HT-29 (cell line): ENCODE data around the gene FAM83D. TPM values are rescaled to one million over a fixed set of nuclear protein-coding genes. Genes with fewer than 3 reads are reported as not detected.

Experiments
- DNase-seq: peaks from one replicate; pipeline ENCODE4 v3.0.0-alpha.2; 2015; ENCODE audit warnings: low spot score
- total RNA-seq: library from RNA; depleted of rRNA; stranded (reverse); fragments of >200 nt; shearing (Covaris generic); gene quantifications from 2 replicates; pipeline ENCODE4 v1.2.3, GENCODE V29; 2014

The FAM83D gene
- total RNA-seq, 1 experiment from 2014 or later: 90.6 TPM

DNA sequence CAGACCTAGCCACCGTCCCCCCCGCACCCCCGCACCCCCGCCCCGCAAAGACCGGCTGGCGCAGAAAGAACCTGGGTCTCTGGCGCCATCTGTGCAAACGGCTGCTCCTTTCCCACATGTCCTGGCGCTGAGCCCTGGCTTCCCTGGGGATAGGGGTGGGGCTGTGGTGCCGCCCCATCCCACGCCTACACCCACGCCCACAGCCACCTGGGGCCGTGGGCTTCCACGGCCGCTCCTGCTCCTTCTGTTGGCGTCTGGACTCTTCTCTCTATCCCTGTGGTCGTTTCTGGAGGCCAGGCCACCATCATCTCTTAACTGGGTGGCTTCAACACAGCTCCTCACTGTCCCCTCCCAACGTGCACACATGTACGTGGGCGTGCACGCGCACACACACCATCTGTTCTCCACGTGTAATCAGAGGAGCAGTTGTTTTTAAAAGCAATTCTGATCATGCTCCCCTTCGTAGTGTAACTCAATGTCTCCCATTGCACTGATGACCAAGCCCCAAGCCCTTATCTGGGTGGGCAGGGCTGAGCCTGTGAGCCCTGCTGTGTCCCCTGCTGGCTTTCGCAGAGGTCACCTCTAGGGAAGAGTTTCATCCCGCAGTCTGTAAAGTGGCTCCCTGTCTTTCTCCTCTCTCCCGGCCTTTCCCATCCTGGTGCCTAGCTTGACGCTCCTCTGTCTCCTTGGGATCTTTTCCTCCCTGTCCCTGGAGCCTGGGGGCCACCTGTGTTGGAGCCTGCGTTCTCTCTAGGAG lies 31.9 kb upstream of the FAM83D start:
- DNase-seq: no peak

GRCh38 chr20:38895098-38895949 lies 30.9 kb upstream of the FAM83D start:
- DNase-seq: no peak

- no peak for DNase-seq
These were observed 30.1 kb upstream of the FAM83D start for GRCh38 chr20:38896009-38896594.

DNA sequence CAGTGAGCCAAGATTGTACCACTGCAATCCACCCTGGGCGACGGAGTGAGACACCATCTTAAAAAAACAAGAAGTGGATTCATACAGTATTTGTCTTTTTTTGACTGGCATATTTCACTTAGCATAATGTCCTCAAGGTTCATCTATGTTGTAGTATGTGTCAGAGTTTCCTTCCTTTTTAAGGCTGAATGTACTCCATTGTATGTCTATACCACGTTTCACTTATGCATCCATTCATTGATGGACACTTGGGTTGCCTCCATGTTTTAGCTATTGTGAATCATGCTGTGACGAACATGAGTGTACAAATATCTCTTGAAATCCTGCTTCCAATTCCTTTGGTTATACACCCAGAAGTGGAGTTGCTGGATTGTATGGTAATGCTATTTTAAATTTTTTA lies 28.9 kb upstream of the FAM83D start:
- no peak for DNase-seq

GRCh38 chr20:38900606-38901005 lies 25.6 kb upstream of the FAM83D start:
- DNase-seq: no peak

GRCh38 chr20:38902601-38903000 lies 23.6 kb upstream of the FAM83D start:
- no peak for DNase-seq

DNA sequence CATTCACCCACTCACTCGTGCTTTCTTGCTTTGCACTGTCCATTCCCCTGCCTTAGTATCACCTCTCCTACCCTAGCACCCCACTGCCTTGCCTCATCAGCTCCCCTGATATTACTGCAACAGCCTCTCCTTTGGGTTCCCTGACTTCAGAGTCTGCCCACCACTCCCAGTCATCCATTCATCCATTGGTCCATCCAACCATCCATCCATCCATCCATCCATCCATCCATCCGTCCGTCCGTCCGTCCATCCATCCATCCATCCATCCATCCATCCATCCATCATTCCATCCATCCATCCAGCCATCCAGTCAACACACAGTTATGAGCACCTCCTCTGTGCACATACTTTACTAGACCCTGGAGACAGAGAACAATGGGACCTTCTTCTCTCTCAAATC lies 22.9 kb upstream of the FAM83D start:
- DNase-seq: no peak

DNA sequence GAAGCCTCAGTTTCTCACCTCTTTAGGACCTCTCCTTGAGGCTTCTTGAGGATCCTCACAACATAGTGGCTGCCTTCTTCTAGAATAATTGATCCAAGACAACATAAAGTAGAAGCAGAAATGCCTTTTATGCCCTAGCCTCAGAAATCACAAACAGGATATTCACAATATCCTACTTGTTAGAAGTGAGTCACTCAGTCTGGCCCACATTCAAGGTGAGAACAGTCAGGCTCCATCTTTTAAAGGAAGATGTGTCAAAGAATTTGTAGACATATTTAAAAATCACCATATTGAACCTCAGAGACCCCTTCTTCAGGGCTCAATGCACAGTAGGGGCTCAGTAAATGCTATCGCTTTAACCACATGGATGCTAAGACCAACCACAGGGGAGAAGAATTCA lies 20.8 kb upstream of the FAM83D start:
- DNase-seq: no peak

DNA sequence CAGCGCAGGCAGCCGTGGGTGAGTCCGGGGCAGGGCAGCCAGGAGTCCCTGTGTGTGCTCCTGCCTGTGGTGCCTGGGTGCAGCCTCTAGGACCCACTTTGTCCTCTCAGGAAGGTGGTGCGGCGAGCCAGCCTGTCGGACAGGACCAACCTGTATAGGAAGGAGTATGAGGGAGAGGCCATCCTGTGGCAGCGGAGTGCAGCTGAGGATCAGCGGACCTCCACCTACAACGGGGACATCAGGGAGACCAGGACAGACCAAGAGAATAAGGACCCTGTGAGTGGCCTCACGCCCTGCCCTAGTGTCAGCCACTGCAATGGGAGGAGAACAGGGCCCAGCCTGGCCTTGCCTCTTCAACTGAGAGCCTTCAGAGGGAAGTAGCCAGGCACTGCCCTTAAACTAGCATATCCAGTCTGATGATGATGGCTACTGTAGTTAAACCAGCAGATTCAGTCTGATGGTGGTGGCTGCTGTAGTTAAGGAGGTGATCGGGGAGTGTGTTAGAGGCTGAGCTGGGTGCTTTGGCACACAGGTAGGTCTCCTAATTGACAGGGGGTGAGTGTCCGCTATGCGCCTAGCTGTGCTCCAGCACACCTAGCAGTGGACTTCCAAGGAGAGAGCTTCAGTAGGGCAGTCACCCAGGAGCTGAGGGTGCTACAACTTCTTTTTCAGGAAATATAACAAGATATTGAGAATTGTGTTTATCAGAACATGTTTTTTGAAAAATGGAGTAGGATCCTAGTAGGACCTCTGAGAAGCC lies 18.1 kb upstream of the FAM83D start:
- DNase-seq: no peak

- no peak for DNase-seq
These were observed 10.9 kb upstream of the FAM83D start for GRCh38 chr20:38915355-38915754.

DNA sequence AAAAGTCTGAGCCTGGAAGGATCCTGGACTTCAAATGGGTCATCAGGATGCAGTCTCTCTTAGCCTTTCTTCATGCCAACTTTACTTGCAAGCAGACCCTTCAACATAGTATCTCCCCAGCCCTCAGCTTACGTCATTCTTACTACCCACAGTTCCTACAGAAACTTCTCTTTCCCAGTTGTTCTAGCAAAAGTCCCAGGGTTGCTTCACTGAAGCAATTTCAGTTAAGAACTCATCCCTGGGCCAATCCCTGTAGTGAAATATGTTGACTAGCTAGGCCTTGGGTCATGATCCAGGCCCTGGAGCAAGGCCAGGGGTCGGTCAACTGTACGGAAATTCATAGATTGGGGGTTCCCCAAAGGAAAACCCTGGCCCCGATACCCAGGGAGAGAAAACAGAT lies 8.6 kb upstream of the FAM83D start:
- no peak for DNase-seq

DNA sequence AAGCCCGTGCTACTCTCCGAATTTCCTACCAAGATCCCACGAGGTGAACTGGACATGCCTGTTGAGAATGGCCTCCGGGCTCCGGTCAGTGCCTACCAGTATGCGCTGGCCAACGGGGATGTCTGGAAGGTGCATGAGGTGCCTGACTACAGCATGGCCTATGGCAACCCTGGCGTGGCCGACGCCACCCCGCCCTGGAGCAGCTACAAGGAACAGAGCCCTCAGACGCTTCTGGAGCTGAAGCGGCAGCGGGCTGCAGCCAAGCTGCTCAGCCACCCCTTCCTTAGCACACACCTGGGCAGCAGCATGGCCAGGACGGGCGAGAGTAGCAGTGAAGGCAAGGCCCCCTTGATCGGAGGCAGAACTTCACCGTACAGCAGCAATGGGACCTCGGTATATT lies 8.0 kb upstream of the FAM83D start:
- DNase-seq: no peak

DNA sequence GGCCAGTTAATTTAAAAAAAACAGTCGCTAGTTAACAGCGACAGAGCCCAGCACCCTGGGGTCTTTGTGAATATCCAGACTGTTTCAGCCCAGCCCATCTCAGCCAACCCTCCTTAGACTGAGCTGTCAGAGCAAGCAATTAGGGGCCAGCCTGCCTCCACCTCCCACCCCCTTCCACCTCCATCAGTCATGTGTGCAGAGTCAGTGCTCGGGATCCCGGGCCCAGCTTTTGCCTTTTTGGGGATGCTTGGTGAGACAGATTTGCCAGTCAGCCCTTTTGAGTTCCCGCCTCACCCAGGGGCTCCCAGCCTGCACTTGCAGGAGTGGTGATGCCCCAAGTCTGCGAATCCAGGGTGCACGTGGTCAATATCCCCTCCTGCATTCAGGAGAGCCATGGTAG lies 6.5 kb upstream of the FAM83D start:
- no peak for DNase-seq

DNA sequence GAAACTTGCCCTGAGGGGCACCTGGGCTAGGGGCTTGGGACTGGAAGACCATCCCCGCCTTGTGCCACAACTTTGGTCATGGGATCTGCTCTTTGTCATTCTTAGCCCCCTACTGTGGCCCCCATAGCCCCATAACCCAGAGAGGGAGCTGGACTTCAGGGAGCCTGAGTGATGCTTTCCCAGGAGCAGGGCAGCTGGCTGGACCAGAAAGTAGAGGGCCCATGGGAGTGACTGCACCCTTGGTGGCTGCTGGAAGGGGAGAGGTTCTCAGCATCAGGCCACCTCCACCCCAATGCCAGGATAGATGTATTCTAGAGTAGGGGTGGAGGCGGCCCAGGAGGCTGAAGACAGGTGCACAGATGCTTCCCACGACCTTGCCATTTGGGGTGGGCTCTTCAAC lies 5.8 kb upstream of the FAM83D start:
- DNase-seq: no peak

DNA sequence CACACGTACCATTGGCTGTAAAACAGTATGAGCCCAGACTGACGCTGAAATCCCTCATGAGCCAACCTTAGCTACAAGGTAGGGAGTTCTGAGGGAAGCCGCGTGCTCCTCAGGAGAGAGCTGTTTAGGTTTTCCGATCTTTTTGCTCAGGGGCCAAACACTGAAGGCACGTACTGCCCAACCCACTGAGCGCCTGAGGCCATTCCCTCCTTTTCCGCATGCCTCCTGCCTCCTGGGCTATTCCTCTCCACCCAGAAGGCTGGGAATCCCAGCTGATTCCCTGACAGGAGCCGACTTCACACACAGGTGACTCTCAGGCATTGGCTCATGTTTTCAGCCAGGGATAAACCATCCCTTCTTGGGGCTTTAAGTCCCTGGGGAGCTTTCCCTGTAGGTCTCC lies 5.4 kb upstream of the FAM83D start:
- DNase-seq: no peak

- no peak for DNase-seq
These were observed 1.5 kb upstream of the FAM83D start for GRCh38 chr20:38924718-38925117.

DNA sequence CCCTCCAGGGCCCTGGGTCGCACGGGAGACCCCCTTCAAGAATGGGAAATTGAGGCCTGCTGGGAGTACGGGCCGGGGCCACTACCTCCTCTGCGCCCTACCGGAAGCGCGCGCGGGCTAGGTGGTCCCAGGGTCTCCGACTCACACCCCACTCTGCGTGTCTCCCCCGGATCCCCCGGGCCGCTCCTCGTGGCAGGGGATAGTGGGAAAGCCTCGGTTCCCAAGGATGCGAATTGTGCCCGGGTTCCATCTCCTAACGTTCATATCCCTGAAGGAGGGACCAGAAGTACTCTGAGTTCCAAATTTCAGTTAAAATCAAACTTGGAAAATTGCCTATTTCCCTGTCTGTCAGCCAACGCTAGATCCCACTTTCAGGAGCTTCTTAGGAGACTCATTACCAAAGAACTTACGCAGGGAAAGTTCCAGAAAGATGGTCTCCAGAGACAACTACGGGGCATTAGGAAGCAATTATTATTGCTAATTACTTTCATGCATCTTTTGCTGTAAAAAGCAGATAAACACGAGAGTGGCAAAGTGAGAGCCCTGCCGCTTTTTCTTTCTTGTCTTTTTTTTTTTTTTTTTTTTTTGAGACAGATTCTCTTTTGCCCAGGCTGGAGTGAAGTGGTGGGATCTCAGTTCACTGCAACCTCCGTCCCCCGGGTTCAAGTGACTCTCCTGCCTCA lies 858 bp downstream of the FAM83D start:
- peak; percentile 30 for DNase-seq

DNA sequence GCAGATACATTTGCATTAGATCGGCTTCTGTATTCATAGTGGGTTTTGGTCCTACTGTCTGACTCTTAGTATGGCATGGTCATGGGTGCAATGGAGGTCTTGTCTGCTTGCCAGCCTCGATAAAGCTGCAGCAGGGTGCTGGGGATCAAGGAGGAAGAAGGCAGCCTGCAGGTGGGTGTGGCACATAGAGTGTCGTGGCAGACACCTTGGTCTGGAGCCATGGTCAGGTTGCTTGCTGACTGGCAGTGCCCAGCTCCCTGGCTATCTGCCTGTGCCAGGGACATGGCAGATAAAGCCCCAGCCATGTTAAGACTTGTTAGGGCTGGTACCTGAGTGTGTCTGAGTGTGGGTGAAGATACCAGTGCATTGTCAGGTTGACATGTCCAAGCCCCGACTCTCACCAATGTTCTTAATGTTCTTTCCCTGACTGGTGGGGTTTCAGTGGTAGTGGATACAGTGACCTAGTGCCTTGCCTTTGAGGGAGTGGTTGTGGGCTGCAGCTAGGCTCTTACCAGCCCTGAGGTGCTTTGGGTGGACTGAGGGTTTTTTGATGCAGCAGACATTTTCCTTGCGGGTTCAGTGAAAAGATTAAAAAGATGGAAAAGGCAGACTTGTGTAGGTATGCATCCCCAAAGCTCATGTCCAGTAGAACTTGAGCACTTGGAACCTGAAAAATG lies 1.8 kb downstream of the FAM83D start:
- DNase-seq: peak; percentile 45

DNA sequence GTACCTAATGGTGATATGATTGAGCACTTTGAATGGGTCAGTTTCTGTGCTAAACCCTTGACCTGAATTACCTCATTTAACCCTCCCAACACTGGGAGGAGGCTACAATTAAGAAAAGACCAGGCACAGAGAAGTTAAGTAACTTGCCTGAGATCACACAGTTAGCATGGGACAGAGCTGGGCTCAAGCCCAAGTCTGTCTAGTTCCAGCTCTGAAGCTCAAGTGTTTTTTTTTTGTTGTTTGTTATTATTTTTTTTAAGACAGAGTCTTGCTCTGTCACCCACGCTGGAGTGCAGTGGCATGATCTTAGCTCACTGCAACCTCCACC lies 4.0 kb downstream of the FAM83D start:
- no peak for DNase-seq

DNA sequence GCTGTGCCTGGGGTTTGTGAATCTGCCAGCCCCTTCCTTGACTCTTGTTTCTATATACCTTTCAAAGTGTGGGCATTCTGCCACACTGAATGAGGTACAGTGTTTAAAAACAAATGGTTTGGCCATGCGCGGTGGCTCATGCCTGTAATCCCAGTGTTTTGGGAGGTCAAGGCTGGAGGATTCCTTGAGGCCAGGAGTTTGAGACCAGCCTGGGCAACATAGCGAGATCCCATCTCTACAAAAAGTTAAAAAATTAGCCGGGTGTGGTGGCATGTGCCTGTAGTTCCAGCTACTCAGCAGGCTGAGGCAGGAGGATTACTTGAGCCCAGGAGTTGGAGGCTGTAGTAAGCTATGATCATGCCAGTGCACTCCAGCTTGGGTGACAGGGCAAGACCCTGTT lies 5.8 kb downstream of the FAM83D start:
- DNase-seq: no peak
